ENCODE results near the gene EXOC3. TPM values are rescaled to one million over a fixed set of nuclear protein-coding genes. Genes with fewer than 3 reads are reported as not detected.

Gene EXOC3
- total RNA-seq, 1 experiment from 2014 or later = 63.8 TPM

DNA sequence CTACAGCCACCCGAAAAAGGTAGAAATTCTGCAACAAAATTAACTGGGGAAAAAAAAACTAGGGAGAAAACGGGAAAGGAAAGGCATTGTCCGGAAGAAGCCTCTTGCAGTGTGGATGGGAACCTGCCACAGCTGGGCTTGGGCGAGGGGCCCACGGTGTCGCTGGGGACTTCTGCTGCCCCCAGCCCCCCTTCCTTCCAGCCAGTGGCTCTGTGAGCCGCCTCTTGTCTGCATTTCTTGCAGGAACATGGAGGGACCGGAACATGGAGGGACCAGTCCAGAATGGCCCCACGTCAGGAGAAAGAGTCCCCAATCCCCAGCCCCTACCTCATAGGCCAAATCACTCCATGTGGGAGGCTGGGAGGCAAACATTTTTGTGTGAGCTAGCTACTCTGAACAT, 36.9 kb upstream of the EXOC3 start:
- CTCF ChIA-PET = no interaction called here
- intact Hi-C loops (cut with micrococcal nuclease; ENCODE audit: unreplicated experiment) = no loop called here

DNA sequence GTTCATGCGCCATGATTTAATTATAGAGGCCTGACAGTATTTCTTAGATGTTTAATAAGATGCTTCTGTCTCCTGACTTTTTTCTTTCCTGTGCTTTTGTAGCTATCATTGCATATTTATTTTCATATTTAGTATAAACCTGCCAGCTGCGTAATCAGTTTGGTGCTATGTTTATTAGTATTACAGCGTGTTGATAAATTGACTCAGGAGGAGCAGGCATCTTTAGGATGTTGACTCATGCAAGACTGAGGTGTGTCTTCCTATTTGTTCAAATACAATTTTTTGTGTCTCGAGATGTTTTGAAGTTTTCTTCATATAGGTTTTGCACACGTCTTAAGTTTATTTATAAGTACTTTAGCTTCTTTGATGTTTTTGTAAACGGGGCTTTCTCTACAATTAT, 35.9 kb upstream of the EXOC3 start:
- Mint-ChIP-seq H3K27ac (ENCODE audit: unreplicated experiment) (no peak overlapping the region), H3K36me3 (ENCODE audit: insufficient read depth, unreplicated experiment) (no peaks in the 10 kb centered on the region), H3K9me3 (ENCODE audit: low read depth, unreplicated experiment) (no peaks in the 10 kb centered on the region), H3K27me3 (ENCODE audit: unreplicated experiment) (peaks cover 18% of the 10 kb centered on the region), H3K4me1 (ENCODE audit: low read depth, unreplicated experiment) (peaks cover 8% of the 10 kb centered on the region), H3K4me3 (ENCODE audit: low read depth, unreplicated experiment) (no peak overlapping the region)
- intact Hi-C loops (cut with micrococcal nuclease; ENCODE audit: unreplicated experiment) = no loop called here
- no TSS peak for BruUV-seq (replicated peaks)
- no peak for TF ChIP-seq CTCF (IDR thresholded peaks at IDR 0.05; ENCODE audit: unreplicated experiment)
- no peak for DNase-seq
- CTCF ChIA-PET = interaction anchor here (0.6 kb wide), 1 partner anchor 11 kb away, joined by 3 read pairs; no protein-coding TSS in a partner anchor

More for the DNA sequence above, 36.9 kb upstream of the EXOC3 start:
- no peak for TF ChIP-seq CTCF (IDR thresholded peaks at IDR 0.05; ENCODE audit: unreplicated experiment)
- H3K27me3 Mint-ChIP-seq (ENCODE audit: unreplicated experiment) = peaks cover 18% of the 10 kb centered on the region
- H3K27ac Mint-ChIP-seq (ENCODE audit: unreplicated experiment) = no peak overlapping the region
- no peaks in the 10 kb centered on the region for H3K36me3 Mint-ChIP-seq (ENCODE audit: insufficient read depth, unreplicated experiment)
- peaks cover 4% of the 10 kb centered on the region for H3K4me1 Mint-ChIP-seq (ENCODE audit: low read depth, unreplicated experiment)
- DNase-seq = no peak
- no TSS peak for BruUV-seq (replicated peaks)
- H3K9me3 Mint-ChIP-seq (ENCODE audit: low read depth, unreplicated experiment) = no peaks in the 10 kb centered on the region
- H3K4me3 Mint-ChIP-seq (ENCODE audit: low read depth, unreplicated experiment) = no peak overlapping the region

DNA sequence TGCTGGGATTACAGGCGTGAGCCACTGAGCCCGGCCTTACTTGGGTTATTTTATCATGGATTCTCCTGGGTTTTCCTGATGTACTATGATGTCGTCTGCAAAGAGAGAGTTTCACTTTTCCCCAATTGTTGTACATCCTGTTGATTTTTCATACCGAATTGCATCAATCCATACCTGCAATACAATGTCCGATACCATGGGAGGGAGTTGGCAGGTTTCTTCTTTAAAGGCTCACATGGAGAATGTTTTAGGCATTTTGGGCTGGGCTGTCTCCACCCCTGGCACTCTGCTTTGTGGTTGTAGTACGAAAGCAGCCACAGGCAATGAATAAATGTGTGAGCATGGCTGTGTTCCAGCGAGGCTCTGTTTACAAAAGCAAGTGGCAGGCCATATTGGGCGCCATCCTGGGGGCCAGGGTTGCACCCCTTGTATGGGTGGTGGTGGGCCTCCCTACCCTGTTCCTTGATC, 35.1 kb upstream of the EXOC3 start:
- BruUV-seq (replicated peaks) = no TSS peak
- no peak for TF ChIP-seq CTCF (IDR thresholded peaks at IDR 0.05; ENCODE audit: unreplicated experiment)
- H3K27ac Mint-ChIP-seq (ENCODE audit: unreplicated experiment) = no peak overlapping the region
- H3K36me3 Mint-ChIP-seq (ENCODE audit: insufficient read depth, unreplicated experiment) = no peaks in the 10 kb centered on the region
- no peak overlapping the region for H3K4me3 Mint-ChIP-seq (ENCODE audit: low read depth, unreplicated experiment)
- peaks cover 18% of the 10 kb centered on the region for H3K27me3 Mint-ChIP-seq (ENCODE audit: unreplicated experiment)
- CTCF ChIA-PET = no interaction called here
- no peaks in the 10 kb centered on the region for H3K9me3 Mint-ChIP-seq (ENCODE audit: low read depth, unreplicated experiment)
- DNase-seq = no peak
- H3K4me1 Mint-ChIP-seq (ENCODE audit: low read depth, unreplicated experiment) = peaks cover 8% of the 10 kb centered on the region
- intact Hi-C loops (cut with micrococcal nuclease; ENCODE audit: unreplicated experiment) = no loop called here

GRCh38 chr5:410911-411517, 32.0 kb upstream of the EXOC3 start:
- intact Hi-C loops (cut with micrococcal nuclease; ENCODE audit: unreplicated experiment) = no loop called here
- no peaks in the 10 kb centered on the region for H3K9me3 Mint-ChIP-seq (ENCODE audit: low read depth, unreplicated experiment)
- no peaks in the 10 kb centered on the region for H3K36me3 Mint-ChIP-seq (ENCODE audit: insufficient read depth, unreplicated experiment)
- H3K4me3 Mint-ChIP-seq (ENCODE audit: low read depth, unreplicated experiment) = no peak overlapping the region
- peaks cover 8% of the 10 kb centered on the region for H3K4me1 Mint-ChIP-seq (ENCODE audit: low read depth, unreplicated experiment)
- no peak for TF ChIP-seq CTCF (IDR thresholded peaks at IDR 0.05; ENCODE audit: unreplicated experiment)
- no peak overlapping the region for H3K27ac Mint-ChIP-seq (ENCODE audit: unreplicated experiment)
- CTCF ChIA-PET = no interaction called here
- no peak for DNase-seq
- no TSS peak for BruUV-seq (replicated peaks)
- peaks cover 8% of the 10 kb centered on the region for H3K27me3 Mint-ChIP-seq (ENCODE audit: unreplicated experiment)
